GM19455 (cell line): Measurements from ENCODE around the gene ESRRG.
"Not testable (repeated sequence)": the region's sequence is repeated elsewhere in the genome, so short reads cannot be mapped to it uniquely, and the experiment has no call there.

ENCODE experiments used
- ATAC-seq: cut with Tn5 transposase; IDR thresholded peaks from one replicate; pipeline ENCODE4 v1.9.1; 2021; ENCODE audit not compliant: unreplicated experiment

Gene ESRRG

GRCh38 chr1:216705676-216706075 is 17.6 kb downstream of the ESRRG start:
- ATAC-seq = no peak

DNA sequence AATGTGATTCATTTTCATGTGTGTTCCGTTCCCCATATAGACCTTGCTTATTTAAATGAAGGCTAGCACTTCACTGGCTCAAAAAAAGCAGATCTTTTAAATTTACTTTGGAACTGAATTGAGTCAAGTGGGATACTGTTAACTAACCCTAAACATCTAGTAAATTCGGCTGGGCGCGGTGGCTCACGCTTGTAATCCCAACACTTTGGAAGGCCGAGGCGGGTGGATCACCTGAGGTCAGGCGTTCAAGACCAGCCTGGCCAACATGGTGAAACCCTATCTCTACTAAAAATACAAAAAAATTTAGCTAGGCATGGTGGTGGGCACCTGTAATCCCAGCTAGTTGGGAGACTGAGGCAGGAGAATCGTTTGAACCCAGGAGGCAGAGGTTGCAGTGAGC is 19.2 kb downstream of the ESRRG start:
- not testable (repeated sequence) for ATAC-seq

DNA sequence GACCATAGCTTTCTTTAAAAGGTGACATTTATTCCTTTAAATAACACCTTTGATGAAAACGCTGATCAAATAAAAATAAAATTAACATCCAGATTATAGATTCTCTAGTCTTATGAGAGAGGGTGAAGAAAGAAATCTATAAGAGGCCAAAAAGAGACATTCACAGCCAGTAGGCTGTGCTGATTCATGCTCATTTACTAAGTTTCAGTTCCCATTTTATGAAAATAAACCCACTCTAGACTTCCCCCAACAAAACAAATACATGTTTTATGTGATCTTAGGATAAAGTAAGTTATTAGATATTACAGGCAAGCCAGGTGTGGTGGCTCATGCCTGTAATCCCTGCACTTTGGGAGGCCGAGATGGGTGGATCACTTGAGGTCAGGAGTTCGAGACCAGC is 21.1 kb downstream of the ESRRG start:
- no peak for ATAC-seq

GRCh38 chr1:216700779-216701178 is 22.4 kb downstream of the ESRRG start:
- ATAC-seq = no peak

DNA sequence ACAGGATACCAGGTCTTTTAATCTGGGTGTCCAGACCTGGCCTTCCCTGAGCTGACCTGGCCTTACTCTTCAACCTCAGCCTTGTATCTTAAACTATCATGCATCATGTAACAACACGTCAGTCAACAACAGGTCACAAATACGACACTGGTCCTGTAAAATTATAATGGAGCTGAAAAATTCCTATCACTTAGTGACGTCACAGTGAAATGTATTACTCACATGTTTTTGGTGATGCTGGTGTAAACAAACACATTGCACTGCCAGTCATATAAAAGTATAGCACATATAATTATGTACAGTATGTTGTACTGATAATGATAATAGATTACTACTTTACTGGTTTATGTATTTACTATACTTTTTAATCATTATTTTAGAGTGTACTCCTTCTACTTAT is 31.5 kb downstream of the ESRRG start:
- no peak for ATAC-seq

DNA sequence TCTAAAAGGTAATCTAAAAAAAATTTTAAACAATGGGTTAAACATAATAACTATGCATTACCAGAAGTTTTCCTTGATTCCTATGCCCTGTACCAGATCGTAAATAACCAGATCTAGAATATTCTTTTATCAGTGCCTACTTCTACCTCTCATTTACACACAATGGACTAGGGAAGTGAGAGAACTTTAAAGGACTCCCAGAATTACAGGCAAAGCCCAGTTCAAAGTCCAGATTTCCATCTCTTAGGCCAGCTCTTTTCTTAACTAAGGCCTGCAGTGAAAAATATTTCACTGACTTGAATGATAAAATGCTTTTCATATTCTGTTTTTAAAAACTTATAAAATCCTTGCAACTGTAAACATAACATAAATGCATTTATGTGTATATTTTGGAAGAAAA is 32.6 kb downstream of the ESRRG start:
- no peak for ATAC-seq

GRCh38 chr1:216688127-216688657 is 35.0 kb downstream of the ESRRG start:
- ATAC-seq = no peak

DNA sequence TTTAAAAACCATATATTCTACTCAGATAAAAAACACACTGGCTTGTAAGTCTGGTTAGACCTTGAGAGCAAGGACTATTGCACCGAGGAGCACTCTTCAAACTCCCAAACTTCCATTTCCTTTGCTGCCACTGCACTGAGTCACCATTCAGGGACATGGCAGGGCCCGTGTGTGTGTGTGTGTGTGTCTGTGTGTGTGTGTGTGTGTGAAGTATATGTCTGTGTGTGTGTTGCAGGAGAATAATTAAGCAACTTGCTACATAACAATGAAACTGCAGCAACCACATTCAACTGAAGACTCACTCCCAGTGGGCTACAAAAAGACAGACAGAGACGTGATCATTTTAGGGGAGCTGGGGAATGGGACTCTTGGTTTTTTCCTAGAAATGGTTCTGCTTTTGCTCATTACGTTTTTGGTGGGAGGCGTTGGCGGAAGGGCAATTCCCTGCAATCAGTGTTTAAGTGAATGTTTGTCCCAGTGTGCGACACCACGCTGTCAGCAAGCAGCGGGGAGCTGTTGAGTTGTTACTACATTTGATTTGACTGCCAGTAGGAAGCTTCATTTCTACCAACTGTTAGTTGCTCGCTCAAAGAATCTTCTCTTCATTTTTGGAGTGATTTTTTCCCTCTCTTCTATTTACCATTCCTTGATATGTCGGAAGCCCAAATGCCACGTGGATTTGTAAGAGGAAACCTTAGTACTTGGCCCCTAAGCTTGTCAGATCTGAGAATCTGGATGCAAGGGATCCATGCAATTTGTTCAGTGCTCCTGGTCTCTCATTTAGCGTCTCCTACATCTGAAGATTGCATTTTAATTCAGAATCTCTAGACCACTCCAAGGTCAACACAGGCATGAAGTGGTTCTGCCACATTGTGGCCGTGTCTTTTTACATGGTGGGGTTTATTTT is 36.1 kb downstream of the ESRRG start:
- ATAC-seq = no peak

GRCh38 chr1:216682752-216683151 is 40.5 kb downstream of the ESRRG start:
- no peak for ATAC-seq

- ATAC-seq = no peak
Measured at GRCh38 chr1:216679108-216679507, 44.1 kb downstream of the ESRRG start.

DNA sequence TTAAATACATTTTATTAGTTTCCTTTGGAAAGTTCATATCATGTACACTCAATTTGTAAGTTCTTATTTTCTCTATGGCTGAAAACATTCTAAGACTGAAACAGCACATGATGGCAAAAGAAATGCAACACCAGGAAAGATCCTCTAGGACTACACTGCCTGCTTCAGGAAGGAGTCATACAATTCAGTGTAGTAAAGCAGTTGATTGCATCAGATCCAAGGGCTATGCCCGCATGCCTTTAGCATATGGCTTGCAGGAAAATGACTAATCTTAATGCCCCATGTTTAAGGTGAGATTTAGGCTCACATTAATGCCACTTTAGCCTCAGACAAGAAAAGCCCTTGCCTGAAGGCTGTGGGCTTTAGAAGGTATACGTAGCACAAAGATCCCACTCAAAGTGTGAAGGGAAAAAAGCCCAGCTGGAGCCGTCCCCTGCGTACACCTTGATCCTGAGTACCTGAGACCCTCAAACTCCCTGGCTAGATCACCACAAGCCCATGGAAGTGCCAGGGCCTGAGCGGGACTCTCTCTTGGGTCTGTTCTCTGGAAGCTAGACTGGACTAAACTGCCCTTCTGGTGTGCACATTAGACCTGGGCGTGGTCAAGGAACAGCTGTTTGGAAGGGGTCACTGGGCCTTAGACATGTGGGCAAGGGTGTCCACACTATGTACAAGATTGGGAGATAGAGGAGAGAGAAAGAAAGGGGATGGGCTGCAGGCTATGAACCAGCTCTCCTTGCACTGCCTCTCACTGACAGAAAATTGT is 52.9 kb downstream of the ESRRG start:
- ATAC-seq = no peak

GRCh38 chr1:216666441-216666840 is 56.8 kb downstream of the ESRRG start:
- no peak for ATAC-seq

DNA sequence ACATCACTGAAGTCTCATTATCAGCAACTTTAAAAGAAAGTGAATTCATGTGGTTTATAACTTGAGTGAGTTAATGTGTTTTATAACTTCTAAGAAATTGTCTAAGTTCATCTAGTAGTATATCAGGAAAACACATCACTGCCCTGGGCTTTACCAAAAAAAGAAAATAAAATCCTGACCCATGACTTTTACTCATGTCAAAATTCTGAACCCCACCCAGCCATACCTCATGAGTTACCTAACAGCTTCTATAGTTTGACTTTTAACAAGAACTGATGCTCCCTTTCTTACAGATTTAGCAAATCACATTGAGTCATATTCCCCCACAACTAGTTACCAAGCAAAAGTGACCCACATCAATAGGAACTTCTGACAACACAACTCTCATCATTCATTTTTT is 57.4 kb downstream of the ESRRG start:
- no peak for ATAC-seq

DNA sequence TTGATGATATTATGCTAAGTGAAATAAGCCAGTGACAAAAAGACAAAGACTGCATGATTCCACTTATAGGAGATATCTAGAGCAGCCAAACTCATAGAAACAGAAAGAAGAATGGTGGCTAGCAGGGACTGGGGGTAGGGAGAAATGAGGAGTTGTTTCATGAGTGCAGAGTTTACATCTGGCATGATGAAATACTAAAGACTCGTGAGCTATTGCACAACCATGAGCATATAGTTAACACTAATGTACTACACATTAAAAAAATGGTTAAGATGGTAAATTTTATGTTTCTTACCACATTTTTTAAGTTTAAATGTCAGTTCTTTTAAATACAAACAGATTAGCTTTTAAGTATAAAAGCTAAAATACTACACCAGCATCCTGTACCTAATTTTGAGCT is 57.8 kb downstream of the ESRRG start:
- no peak for ATAC-seq

- no peak for ATAC-seq
Measured at GRCh38 chr1:216662681-216663080, 60.5 kb downstream of the ESRRG start.

DNA sequence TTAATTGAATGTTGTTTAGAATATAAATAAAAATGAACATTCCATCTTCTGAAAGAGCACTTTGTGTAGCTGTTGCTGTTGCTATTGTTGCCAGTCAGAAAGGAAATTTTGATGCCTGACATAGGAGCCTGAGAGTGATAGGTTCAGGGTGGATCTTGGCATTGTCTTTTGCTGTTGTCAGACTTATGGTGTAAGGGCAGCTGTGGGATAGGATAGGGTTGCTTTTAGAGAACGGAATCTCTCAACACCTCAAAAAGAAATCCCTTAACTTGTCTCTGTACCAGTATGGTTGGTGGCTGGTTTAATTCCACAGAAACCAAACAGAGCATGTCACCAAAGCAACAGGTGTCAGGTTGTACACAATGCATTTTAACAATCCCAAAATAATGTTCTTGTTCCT is 62.7 kb downstream of the ESRRG start:
- ATAC-seq = no peak

GRCh38 chr1:216653001-216653400 is 70.2 kb downstream of the ESRRG start:
- ATAC-seq = no peak

GRCh38 chr1:216651826-216652418 is 71.3 kb downstream of the ESRRG start:
- ATAC-seq = no peak

DNA sequence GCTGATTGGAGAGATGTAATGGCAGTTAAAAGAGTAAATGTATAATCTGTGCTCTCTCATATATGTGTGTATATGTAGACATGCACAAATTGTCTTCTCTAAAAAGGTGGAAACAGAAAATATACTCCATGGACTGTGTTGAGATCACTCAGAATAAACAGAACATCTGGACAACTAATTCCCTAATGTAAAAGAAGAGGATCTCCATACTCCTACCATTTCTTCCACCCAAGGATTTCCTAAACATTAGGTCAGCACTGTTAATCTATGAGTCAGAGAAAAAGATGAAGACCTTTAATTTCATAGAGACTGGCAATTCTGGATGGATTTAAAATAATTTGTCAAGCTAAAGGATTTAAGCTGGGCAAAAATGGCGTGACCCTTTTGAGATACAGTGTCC is 80.1 kb downstream of the ESRRG start:
- ATAC-seq = no peak

GRCh38 chr1:216641669-216642460 is 81.4 kb downstream of the ESRRG start:
- ATAC-seq = no peak

DNA sequence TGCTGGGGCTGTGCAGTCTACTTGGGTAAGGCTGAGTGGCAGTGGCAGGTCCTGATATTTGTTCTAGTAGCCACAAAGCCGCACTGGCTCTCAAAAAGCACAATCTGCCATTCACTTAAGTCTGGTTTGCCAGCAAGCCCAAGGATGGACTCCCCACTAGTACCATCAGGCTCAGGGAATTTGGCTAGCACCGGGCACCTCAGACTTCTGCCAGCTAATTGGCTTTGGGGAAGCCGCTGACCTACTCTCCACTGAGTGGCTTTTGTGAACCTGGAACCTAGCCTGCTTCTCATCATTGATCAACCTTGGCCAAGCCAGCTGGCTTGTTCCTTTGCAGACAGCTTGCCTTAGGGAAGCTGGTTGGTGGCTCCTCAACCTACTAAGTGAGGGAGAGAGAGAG is 83.1 kb downstream of the ESRRG start:
- no peak for ATAC-seq
